ENCODE data around the gene DIP2A.

Gene DIP2A

GRCh38 chr21:46597031-46597430 is 138.3 kb downstream of the DIP2A start:
- peaks cover 13% of the 10 kb centered on the region; the same call in 1 of the 2 replicates for H3K9me3 ChIP-seq (ENCODE audit: insufficient read depth, low read length)
- no peaks in the 10 kb centered on the region for H4K20me1 ChIP-seq (ENCODE audit: low read depth, low read length)
- TF ChIP-seq CTCF (IDR thresholded peaks at IDR 0.05; ENCODE audit: insufficient read depth, low read length, poor library complexity, severe bottlenecking) (no peak), EZH2phosphoT487 (conservative IDR thresholded peaks at IDR 0.05; ENCODE audit: low read length) (no peak)
- no peak overlapping the region for H3K9ac ChIP-seq (ENCODE audit: low read length)
- H3K27ac ChIP-seq (ENCODE audit: low read depth, low read length), result no peak overlapping the region
- no peaks in the 10 kb centered on the region for H3K36me3 ChIP-seq (ENCODE audit: low read length)
- no peak overlapping the region for H2AFZ ChIP-seq (ENCODE audit: low read depth, low read length, severe bottlenecking)
- H3K9me2 ChIP-seq (replicated peaks; ENCODE audit: insufficient read depth, low read length), result no peaks in the 10 kb centered on the region
- no peaks in the 10 kb centered on the region for H3K79me2 ChIP-seq (ENCODE audit: insufficient read depth, low read length)
- no peaks in the 10 kb centered on the region for H3F3A ChIP-seq (ENCODE audit: insufficient read depth)
- no peak overlapping the region for H3K4me3 ChIP-seq (ENCODE audit: insufficient read depth, low read length, poor library complexity, severe bottlenecking)
- no peaks in the 10 kb centered on the region for H3K27me3 ChIP-seq (ENCODE audit: low read length)
- H3K4me2 ChIP-seq (ENCODE audit: low read depth, low read length, poor library complexity, severe bottlenecking), result no peak overlapping the region

- H3K27me3 ChIP-seq (ENCODE audit: low read length), result no peaks in the 10 kb centered on the region
- no peak overlapping the region for H3K9ac ChIP-seq (ENCODE audit: low read length)
- H3K4me2 ChIP-seq (ENCODE audit: low read depth, low read length, poor library complexity, severe bottlenecking), result no peak overlapping the region
- H3K9me3 ChIP-seq (ENCODE audit: insufficient read depth, low read length), result peaks cover 13% of the 10 kb centered on the region; the same call in 1 of the 2 replicates
- no peak overlapping the region for H3K27ac ChIP-seq (ENCODE audit: low read depth, low read length)
- H3K9me2 ChIP-seq (replicated peaks; ENCODE audit: insufficient read depth, low read length), result no peaks in the 10 kb centered on the region
- no peak for TF ChIP-seq EZH2phosphoT487 (conservative IDR thresholded peaks at IDR 0.05; ENCODE audit: low read length)
- TF ChIP-seq CTCF (IDR thresholded peaks at IDR 0.05; ENCODE audit: insufficient read depth, low read length, poor library complexity, severe bottlenecking), result no peak
- no peak overlapping the region for H3K4me3 ChIP-seq (ENCODE audit: insufficient read depth, low read length, poor library complexity, severe bottlenecking)
- no peaks in the 10 kb centered on the region for H3F3A ChIP-seq (ENCODE audit: insufficient read depth)
- no peaks in the 10 kb centered on the region for H3K79me2 ChIP-seq (ENCODE audit: insufficient read depth, low read length)
- no peak overlapping the region for H2AFZ ChIP-seq (ENCODE audit: low read depth, low read length, severe bottlenecking)
- no peaks in the 10 kb centered on the region for H4K20me1 ChIP-seq (ENCODE audit: low read depth, low read length)
- no peaks in the 10 kb centered on the region for H3K36me3 ChIP-seq (ENCODE audit: low read length)
These were observed 139.2 kb downstream of the DIP2A start for GRCh38 chr21:46597896-46598343.

- Histone ChIP-seq H3K36me3 (ENCODE audit: low read length) (no peaks in the 10 kb centered on the region), H3K27me3 (ENCODE audit: low read length) (no peaks in the 10 kb centered on the region), H3K27ac (ENCODE audit: low read depth, low read length) (no peak overlapping the region), H3K9me3 (ENCODE audit: insufficient read depth, low read length) (peaks cover 6% of the 10 kb centered on the region; the same call in 1 of the 2 replicates), H3K79me2 (ENCODE audit: insufficient read depth, low read length) (no peaks in the 10 kb centered on the region), H3K4me3 (ENCODE audit: insufficient read depth, low read length, poor library complexity, severe bottlenecking) (no peak overlapping the region), H4K20me1 (ENCODE audit: low read depth, low read length) (no peaks in the 10 kb centered on the region), H3K4me2 (ENCODE audit: low read depth, low read length, poor library complexity, severe bottlenecking) (no peak overlapping the region), H2AFZ (ENCODE audit: low read depth, low read length, severe bottlenecking) (no peak overlapping the region), H3K9me2 (replicated peaks; ENCODE audit: insufficient read depth, low read length) (no peaks in the 10 kb centered on the region), H3F3A (ENCODE audit: insufficient read depth) (no peaks in the 10 kb centered on the region), H3K9ac (ENCODE audit: low read length) (no peak overlapping the region)
- TF ChIP-seq CTCF (IDR thresholded peaks at IDR 0.05; ENCODE audit: insufficient read depth, low read length, poor library complexity, severe bottlenecking), result no peak
- no peak for TF ChIP-seq EZH2phosphoT487 (conservative IDR thresholded peaks at IDR 0.05; ENCODE audit: low read length)
These were observed 140.2 kb downstream of the DIP2A start for GRCh38 chr21:46598581-46599572.

Measured in SU-DHL-6 (cell line).